LNCaP clone FGC (cell line): ENCODE data around the gene TRANK1.

Experiments
- DNase-seq: peaks from one replicate; pipeline ENCODE4 v3.0.0-alpha.2; 2011; ENCODE audit warnings: low read depth
- H3K4me3 ChIP-seq: 2 replicates; pipeline ENCODE4 v1.5.1; 2011; ENCODE audit warnings: mild to moderate bottlenecking, low read depth, low read length, control low read depth
- CTCF ChIP-seq: IDR thresholded peaks from 2 replicates; pipeline ENCODE4 v1.5.1; 2012; ENCODE audit warnings: mild to moderate bottlenecking; ENCODE audit not compliant: control insufficient read depth, insufficient read depth; ENCODE audit errors: extremely low read depth

The TRANK1 gene

GRCh38 chr3:36944641-36945270 is at the start of gene TRANK1:
TSS of gene TRANK1 (minus strand) at chr3:36945054. CDS start at chr3:36944809, 245 bp downstream.
- DNase-seq: no peak
- no peak for TF ChIP-seq CTCF
- 0 out of 2 replicates have a peak within 1 kb of the TSS, but pooled peaks have one; percentile 15 for H3K4me3 ChIP-seq

DNA sequence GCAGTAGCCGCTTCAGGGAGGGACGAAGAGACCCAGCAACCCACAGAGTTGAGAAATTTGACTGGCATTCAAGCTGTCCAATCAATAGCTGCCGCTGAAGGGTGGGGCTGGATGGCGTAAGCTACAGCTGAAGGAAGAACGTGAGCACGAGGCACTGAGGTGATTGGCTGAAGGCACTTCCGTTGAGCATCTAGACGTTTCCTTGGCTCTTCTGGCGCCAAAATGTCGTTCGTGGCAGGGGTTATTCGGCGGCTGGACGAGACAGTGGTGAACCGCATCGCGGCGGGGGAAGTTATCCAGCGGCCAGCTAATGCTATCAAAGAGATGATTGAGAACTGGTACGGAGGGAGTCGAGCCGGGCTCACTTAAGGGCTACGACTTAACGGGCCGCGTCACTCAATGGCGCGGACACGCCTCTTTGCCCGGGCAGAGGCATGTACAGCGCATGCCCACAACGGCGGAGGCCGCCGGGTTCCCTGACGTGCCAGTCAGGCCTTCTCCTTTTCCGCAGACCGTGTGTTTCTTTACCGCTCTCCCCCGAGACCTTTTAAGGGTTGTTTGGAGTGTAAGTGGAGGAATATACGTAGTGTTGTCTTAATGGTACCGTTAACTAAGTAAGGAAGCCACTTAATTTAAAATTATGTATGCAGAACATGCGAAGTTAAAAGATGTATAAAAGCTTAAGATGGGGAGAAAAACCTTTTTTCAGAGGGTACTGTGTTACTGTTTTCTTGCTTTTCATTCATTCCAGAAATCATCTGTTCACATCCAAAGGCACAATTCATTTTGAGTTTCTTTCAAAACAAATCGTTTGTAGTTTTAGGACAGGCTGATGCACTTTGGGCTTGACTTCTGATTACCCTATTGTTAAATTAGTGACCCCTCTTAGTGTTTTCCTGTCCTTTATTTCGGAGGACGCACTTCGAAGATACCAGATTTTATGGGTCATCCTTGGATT is 48.8 kb upstream of the TRANK1 start, which contains the start of gene MLH1:
Gene MLH1 (plus strand): TSS at position 193 of the 958 bp plus-strand sequence. CDS start 30 bp downstream, at position 223.
- no peak for TF ChIP-seq CTCF
- peak; percentile 100 for DNase-seq

DNA sequence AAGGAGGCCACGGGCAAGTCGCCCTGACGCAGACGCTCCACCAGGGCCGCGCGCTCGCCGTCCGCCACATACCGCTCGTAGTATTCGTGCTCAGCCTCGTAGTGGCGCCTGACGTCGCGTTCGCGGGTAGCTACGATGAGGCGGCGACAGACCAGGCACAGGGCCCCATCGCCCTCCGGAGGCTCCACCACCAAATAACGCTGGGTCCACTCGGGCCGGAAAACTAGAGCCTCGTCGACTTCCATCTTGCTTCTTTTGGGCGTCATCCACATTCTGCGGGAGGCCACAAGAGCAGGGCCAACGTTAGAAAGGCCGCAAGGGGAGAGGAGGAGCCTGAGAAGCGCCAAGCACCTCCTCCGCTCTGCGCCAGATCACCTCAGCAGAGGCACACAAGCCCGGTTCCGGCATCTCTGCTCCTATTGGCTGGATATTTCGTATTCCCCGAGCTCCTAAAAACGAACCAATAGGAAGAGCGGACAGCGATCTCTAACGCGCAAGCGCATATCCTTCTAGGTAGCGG is 48.0 kb upstream of the TRANK1 start, which contains the start of gene EPM2AIP1:
Gene EPM2AIP1 (minus strand): TSS at position 326 of the 520 bp plus-strand sequence. CDS start 54 bp downstream, at position 272.
- H3K4me3 ChIP-seq: peak within 1 kb of the TSS; percentile 84
- TF ChIP-seq CTCF: peak; percentile 50
- DNase-seq: no peak

More for the DNA sequence above, 48.8 kb upstream of the TRANK1 start, which contains the start of gene MLH1:
- peak within 1 kb of the TSS; percentile 84 for H3K4me3 ChIP-seq

DNA sequence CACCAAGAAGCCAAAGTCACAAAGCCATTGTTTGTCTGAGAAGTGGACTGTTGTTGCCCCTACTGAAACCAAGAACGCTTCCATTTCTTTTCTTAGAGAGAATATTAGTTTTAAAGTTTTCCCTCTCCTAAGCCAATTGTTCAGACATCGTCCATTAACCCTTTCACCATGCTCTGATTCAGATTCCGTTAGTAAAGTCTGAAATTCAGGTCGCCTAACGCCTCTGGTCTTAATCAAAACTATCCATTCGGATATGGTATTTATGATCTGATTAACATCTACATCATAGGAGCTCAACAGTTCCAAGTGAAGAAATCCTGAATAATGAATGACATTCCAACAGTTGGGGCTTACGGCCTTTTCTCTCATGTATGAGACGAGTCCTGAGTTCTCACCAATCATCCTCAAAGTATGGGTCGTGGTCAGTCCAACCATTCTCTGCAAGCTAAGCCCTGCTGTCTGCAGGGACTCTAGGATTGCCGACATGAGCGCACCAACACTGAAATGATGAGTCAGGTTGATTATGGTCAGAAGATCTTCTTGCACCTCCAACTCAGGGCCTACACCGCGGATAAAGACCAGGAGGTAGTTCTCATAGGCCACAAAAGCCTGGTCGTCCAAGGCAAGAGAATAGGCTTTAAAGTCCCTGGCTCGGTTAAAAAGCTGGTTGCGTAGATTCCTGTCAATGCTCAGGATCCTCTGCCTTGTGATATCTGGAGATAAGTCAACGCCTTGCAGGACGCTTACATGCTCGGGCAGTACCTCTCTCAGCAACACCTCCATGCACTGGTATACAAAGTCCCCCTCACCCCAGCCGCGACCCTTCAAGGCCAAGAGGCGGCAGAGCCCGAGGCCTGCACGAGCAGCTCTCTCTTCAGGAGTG is 47.3 kb upstream of the TRANK1 start:
- no peak for DNase-seq
- peak overlapping the region; percentile 84 for H3K4me3 ChIP-seq
- TF ChIP-seq CTCF: no peak

DNA sequence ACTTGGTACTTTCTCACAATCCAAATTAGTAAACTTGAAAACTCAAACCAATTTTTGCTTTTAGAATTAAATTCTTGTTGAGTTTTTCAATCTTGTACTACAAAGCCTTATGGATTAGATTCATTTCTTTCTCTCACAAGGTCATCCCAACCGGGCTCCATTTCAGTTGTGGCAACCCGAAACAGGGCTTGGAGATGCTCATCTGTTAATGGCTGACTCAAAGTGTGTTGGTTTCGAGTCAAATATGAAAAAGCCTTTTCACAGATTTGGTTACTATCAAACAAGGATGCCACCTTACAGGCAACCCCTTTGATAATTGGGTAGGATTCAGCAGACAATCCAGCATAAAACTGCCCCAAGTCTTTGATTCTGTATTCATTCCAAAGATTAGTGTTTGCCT is 46.3 kb upstream of the TRANK1 start:
- no peak for DNase-seq
- peak overlapping the region; percentile 84 for H3K4me3 ChIP-seq
- TF ChIP-seq CTCF: no peak

GRCh38 chr3:36989568-36989967 is 44.7 kb upstream of the TRANK1 start:
- no peak overlapping the region for H3K4me3 ChIP-seq
- no peak for DNase-seq
- no peak for TF ChIP-seq CTCF
